Heart right ventricle (tissue), 16 donors: Measurements from ENCODE around the gene TECPR1. TPM values are rescaled to one million over a fixed set of nuclear protein-coding genes. Genes with fewer than 3 reads are reported as not detected.

ENCODE experiments used
- ATAC-seq, 8 donors: fragments of 200-7000 bp; cut with Tn5 transposase; one replicate each; pipeline ENCODE4 v1.9.1; 2020; ENCODE audit warnings: mild to moderate bottlenecking in 8 of 8, moderate library complexity in 8 of 8, moderate number of reproducible peaks in 1 of 8
- DNase-seq, 2 donors: peaks; one replicate each; pipeline ENCODE4 v3.0.0-alpha.2; 2020
- H3K27ac ChIP-seq, 10 donors: fragments of 200-600 bp; sonication (generic) in 2 of 10; one replicate each; pipeline versions ENCODE4 v1.5.0 to v1.8.0; 2020 to 2022; ENCODE audit warnings: mild to moderate bottlenecking in 3 of 10
- H3K27me3 ChIP-seq, 7 donors: fragments of 200-600 bp; one replicate each; pipeline ENCODE4 v1.8.0; 2021 to 2022; ENCODE audit warnings: mild to moderate bottlenecking in 2 of 7
- H3K36me3 ChIP-seq, 9 donors: fragments of 200-600 bp; sonication (generic) in 1 of 9; one replicate each; pipeline versions ENCODE4 v1.5.0 to v1.8.0; 2020 to 2022; ENCODE audit warnings: mild to moderate bottlenecking in 2 of 9
- H3K4me1 ChIP-seq, 9 donors: fragments of 200-600 bp; sonication (generic) in 1 of 9; one replicate each; pipeline versions ENCODE4 v1.5.0 to v1.8.0; 2020 to 2022; ENCODE audit warnings: mild to moderate bottlenecking in 4 of 9
- H3K4me3 ChIP-seq, 10 donors: fragments of 200-600 bp; sonication (generic) in 2 of 10; one replicate each; pipeline versions ENCODE4 v1.5.0 to v1.8.0; 2020 to 2022; ENCODE audit warnings: mild to moderate bottlenecking in 7 of 10, moderate library complexity in 2 of 10
- H3K9me3 ChIP-seq, 11 donors: fragments of 200-600 bp in 10 of 11; sonication (generic) in 2 of 11; one replicate each; pipeline versions ENCODE4 v1.5.0 to v1.8.0; 2013 to 2022; ENCODE audit warnings: mild to moderate bottlenecking in 2 of 11, control low read depth in 1 of 11, moderate library complexity in 1 of 11
- CTCF ChIP-seq, 9 donors: fragments of 200-600 bp; sonication (generic) in 2 of 9; IDR thresholded peaks; one replicate each; pipeline versions ENCODE4 v1.5.0 to v1.8.0; 2021 to 2022; ENCODE audit warnings: antibody characterized with exemption in 9 of 9, mild to moderate bottlenecking in 5 of 9, moderate library complexity in 1 of 9
- WGBS, 2 donors: extraction: QIAGEN DNeasy Blood & Tissue Kit; methylation state at CpG; one replicate each; pipeline ENCODE4 v1.1.7; 2013; ENCODE audit warnings: inconsistent platforms in 1 of 2; 5-methylcytosine and 5-hydroxymethylcytosine counted together
- intact Hi-C, 10 donors: fragments of 100-400 bp; cut with DNase I; formaldehyde crosslinking; loops; one replicate each; pipeline versions ENCODE4 v1.11.1 to v1.14.2; 2022
- polyA plus RNA-seq, 2 donors: library from polyadenylated mRNA; stranded (reverse); fragments of 200-250 nt; gene quantifications; one replicate each; pipeline ENCODE4 v1.2.3, GENCODE V29; 2013
- total RNA-seq, 10 donors: library from RNA; stranded (reverse); fragmentation: NEBNext Ultra II Directional in 3 of 10; extraction: Animal tissue kit (Norgen Biotek cat#: 25700) in 3 of 10; gene quantifications; one replicate each; pipeline versions ENCODE4 v1.2.1 to v1.2.4, GENCODE V29; 2021 to 2023
- donor health status: Arrhythmogenic right ventricular cardiomyopathy.
- donor health status: ischemic (EF 13 %, LVEDD 7.1; RV severe dilation, severe dysfunction).
- donor health status: healthy with polysubstance abuse.
- donor health status: DM: no; HTN: yes; CAD: no.
- donor health status: DM: no; HTN: no; CAD: no.
- donor health status: ischemic (EF 25% LVEDD 6.9; RV normal size, moderate dysfunction).
- donor health status: ischemic (EF 25% LVEDD 5.7; RV mildly dilated, moderate dysfunction).
- donor health status: healthy.
- donor health status: DM: yes; HTN: yes; CAD: no.
- donor health status: Ischemic cardiomyopathy.
- donor health status: ischemic (EF 35%, LVEDD 5.7; RV mildly dilated, moderate dysfunction).
- donor health status: nonischemic (EF 11% LVEDD 7.7; RV severe dilation, severe dysfunction).
- donor health status: DM: yes; HTN: yes; CAD: no.
- donor health status: PGD.
- donor health status: ischemic (EF 29% LVEDD 5.4; RV normal size, mild dysfunction).
- donor health status: nonischemic (EF 23%, LVEDD 6.1; RV moderate dilation, normal function).

The TECPR1 gene
- total and polyA plus RNA-seq, 12 donors, result 12.8 to 23.8 (median 15.4) TPM

GRCh38 chr7:98248156-98248555 is 3.9 kb downstream of the TECPR1 start:
- Histone ChIP-seq H3K4me3 (no peak overlapping the region), H3K27ac (peak overlapping the region in 9 of 10 donors; percentile 11 to 91 (median 83)), H3K36me3 (peaks cover 0 to 38% (median 14%) of the 10 kb centered on the region in 9 donors), H3K27me3 (no peaks in the 10 kb centered on the region), H3K4me1 (peaks cover 6 to 83% (median 63%) of the 10 kb centered on the region in 9 donors), H3K9me3 (no peaks in the 10 kb centered on the region)
- 93 to 94% methylated on average over 12 of the region's 12 CpGs for WGBS, 2 donors
- DNase-seq (no peak), ATAC-seq (no peak)
- intact Hi-C loops, result loop anchor here in 5 of 10 donors (2.0 to 10.0 kb wide), 5 partner anchors 34 to 223 kb away; partner anchors contain the start of genes BRI3 (in 2 of the 5) and BAIAP2L1 (in 1 of the 5)
- TF ChIP-seq CTCF (IDR thresholded peaks at IDR 0.05), result no peak

- TF ChIP-seq CTCF (IDR thresholded peaks at IDR 0.05), result no peak
- peaks cover 0 to 63% (median 17%) of the 10 kb centered on the region in 9 donors for H3K36me3 ChIP-seq
- no peak for ATAC-seq
- H3K27me3 ChIP-seq, result no peaks in the 10 kb centered on the region
- H3K9me3 ChIP-seq, result no peaks in the 10 kb centered on the region
- intact Hi-C loops, result loop anchor here in 7 of 10 donors (5.0 to 10.0 kb wide), 5 partner anchors 37 to 223 kb away; partner anchors contain the start of genes BRI3 (in 2 of the 7) and BAIAP2L1 (in 1 of the 7)
- no peak overlapping the region for H3K4me3 ChIP-seq
- DNase-seq, result no peak
- H3K27ac ChIP-seq, result peak overlapping the region in 7 of 10 donors; percentile 5 to 90 (median 50)
- 93 to 97% methylated on average over 14 of the region's 14 CpGs for WGBS, 2 donors
- peaks cover 2 to 55% (median 40%) of the 10 kb centered on the region in 9 donors for H3K4me1 ChIP-seq
Observed at GRCh38 chr7:98244871-98245270, 7.2 kb downstream of the TECPR1 start.

- Histone ChIP-seq H3K27ac (no peak overlapping the region), H3K9me3 (no peaks in the 10 kb centered on the region), H3K4me1 (peaks cover under 1 to 37% (median 21%) of the 10 kb centered on the region in 9 donors), H3K27me3 (no peaks in the 10 kb centered on the region), H3K4me3 (no peak overlapping the region), H3K36me3 (peaks cover 0 to 79% (median 25%) of the 10 kb centered on the region in 9 donors)
- TF ChIP-seq CTCF (IDR thresholded peaks at IDR 0.05), result no peak
- 89 to 93% methylated on average over 4 of the region's 4 CpGs for WGBS, 2 donors
- intact Hi-C loops, result loop anchor here in 6 of 10 donors (5.0 to 10.0 kb wide), 3 partner anchors 128 to 221 kb away; no protein-coding TSS in a partner anchor
- ATAC-seq (no peak), DNase-seq (no peak)
Observed at GRCh38 chr7:98242934-98243333, 9.1 kb downstream of the TECPR1 start.

GRCh38 chr7:98242342-98242741 is 9.7 kb downstream of the TECPR1 start:
- no peak for DNase-seq
- TF ChIP-seq CTCF (IDR thresholded peaks at IDR 0.05), result no peak
- Histone ChIP-seq H3K27ac (no peak overlapping the region), H3K36me3 (peaks cover 0 to 80% (median 25%) of the 10 kb centered on the region in 9 donors), H3K27me3 (no peaks in the 10 kb centered on the region), H3K4me3 (no peak overlapping the region), H3K9me3 (no peaks in the 10 kb centered on the region), H3K4me1 (peaks cover 0 to 31% (median 15%) of the 10 kb centered on the region in 9 donors)
- intact Hi-C loops, result loop anchor here in 6 of 10 donors (5.0 to 10.0 kb wide), 3 partner anchors 128 to 220 kb away; no protein-coding TSS in a partner anchor
- WGBS, 2 donors, result 98 to 100% methylated on average over 1 of the region's 1 CpG
- no peak for ATAC-seq
